ENCODE results near the gene MFNG.

MFNG gene

DNA sequence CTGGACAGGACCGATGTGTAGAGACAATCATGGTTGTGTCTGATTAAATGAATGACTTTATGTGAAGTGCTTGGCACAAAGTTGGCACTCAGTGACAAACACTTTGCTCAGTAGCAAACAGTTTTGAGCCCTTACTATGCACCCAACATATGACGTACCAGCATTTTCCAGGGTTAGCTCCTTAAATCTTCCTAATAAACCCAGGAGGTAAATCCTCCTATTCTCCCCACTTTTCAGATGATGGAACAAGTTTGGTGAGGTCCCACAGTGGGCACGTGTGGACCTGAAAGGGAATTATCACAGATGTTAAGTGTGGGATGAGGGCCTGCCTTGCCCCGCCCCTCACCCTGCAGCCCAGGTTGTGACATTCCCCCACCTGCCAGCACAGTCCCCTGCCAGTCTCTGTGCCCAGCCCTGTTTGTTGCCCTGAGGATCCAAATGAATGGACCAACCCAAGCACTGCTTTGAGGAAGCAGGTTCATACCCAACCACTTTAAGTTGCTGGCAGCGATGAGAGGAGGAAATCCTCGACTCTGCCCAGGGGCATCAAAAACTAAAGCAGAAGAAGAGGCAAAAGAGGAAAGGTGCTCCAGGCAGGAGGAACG, 39.7 kb upstream of the MFNG start:
- H3K4me3 ChIP-seq (replicated peaks; ENCODE audit: insufficient read depth, low read length), result no peak overlapping the region
- peaks cover 11% of the 10 kb centered on the region for H3K27me3 ChIP-seq (ENCODE audit: insufficient read depth, poor library complexity, severe bottlenecking)
- no peak overlapping the region for H3K27ac ChIP-seq (replicated peaks)
- TF ChIP-seq, protein P1, sequence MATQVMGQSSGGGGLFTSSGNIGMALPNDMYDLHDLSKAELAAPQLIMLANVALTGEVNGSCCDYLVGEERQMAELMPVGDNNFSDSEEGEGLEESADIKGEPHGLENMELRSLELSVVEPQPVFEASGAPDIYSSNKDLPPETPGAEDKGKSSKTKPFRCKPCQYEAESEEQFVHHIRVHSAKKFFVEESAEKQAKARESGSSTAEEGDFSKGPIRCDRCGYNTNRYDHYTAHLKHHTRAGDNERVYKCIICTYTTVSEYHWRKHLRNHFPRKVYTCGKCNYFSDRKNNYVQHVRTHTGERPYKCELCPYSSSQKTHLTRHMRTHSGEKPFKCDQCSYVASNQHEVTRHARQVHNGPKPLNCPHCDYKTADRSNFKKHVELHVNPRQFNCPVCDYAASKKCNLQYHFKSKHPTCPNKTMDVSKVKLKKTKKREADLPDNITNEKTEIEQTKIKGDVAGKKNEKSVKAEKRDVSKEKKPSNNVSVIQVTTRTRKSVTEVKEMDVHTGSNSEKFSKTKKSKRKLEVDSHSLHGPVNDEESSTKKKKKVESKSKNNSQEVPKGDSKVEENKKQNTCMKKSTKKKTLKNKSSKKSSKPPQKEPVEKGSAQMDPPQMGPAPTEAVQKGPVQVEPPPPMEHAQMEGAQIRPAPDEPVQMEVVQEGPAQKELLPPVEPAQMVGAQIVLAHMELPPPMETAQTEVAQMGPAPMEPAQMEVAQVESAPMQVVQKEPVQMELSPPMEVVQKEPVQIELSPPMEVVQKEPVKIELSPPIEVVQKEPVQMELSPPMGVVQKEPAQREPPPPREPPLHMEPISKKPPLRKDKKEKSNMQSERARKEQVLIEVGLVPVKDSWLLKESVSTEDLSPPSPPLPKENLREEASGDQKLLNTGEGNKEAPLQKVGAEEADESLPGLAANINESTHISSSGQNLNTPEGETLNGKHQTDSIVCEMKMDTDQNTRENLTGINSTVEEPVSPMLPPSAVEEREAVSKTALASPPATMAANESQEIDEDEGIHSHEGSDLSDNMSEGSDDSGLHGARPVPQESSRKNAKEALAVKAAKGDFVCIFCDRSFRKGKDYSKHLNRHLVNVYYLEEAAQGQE (IDR thresholded peaks at IDR 0.05; ENCODE audit: insufficient replicate concordance, low read depth), result no peak
- no peak for TF ChIP-seq GABPA (IDR thresholded peaks at IDR 0.05; ENCODE audit: low read depth)
- TF ChIP-seq POLR2AphosphoS5 (IDR thresholded peaks at IDR 0.05; ENCODE audit: low read depth), result no peak
- no peak for TF ChIP-seq SPI1 (IDR thresholded peaks at IDR 0.05; ENCODE audit: borderline replicate concordance, low read depth)
- TF ChIP-seq, protein P2, sequence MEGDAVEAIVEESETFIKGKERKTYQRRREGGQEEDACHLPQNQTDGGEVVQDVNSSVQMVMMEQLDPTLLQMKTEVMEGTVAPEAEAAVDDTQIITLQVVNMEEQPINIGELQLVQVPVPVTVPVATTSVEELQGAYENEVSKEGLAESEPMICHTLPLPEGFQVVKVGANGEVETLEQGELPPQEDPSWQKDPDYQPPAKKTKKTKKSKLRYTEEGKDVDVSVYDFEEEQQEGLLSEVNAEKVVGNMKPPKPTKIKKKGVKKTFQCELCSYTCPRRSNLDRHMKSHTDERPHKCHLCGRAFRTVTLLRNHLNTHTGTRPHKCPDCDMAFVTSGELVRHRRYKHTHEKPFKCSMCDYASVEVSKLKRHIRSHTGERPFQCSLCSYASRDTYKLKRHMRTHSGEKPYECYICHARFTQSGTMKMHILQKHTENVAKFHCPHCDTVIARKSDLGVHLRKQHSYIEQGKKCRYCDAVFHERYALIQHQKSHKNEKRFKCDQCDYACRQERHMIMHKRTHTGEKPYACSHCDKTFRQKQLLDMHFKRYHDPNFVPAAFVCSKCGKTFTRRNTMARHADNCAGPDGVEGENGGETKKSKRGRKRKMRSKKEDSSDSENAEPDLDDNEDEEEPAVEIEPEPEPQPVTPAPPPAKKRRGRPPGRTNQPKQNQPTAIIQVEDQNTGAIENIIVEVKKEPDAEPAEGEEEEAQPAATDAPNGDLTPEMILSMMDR (IDR thresholded peaks at IDR 0.05; ENCODE audit: insufficient read depth, low read length), result no peak
- DNase-seq (ENCODE audit: low read depth in 1 of 2, low spot score in 1 of 2), result no peak

DNA sequence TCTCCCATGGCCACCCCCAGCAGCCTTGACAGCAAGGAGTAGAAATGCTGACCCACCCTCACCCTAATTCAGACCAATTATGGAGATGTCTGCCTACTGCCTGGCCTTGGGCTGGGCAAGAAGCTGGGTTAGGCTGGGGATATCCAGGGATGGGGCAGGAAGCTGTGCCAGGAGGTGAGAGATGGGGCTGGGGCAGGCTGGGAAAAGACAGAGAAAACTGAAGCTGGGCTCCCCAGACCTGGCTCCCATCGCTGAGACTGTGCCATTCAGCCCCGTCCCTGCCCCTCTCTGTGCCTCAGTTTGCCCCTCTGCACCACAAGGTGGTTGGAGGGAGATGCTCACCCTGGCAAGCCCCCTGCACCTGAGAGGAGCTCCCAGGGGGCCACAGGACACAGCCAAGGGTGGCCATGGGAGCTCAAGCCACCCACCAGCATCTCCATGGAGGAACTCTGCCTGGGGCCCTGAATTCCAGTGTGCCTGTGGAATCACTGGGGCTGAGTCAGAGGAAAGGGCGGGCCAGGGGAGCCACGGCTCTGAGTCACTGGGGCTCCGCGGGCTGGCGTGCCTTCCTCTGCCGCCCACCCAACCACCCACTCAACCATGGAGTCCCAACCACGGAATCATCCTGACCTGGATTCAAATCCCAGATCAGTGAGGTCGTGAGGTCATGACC, 39.0 kb upstream of the MFNG start:
- TF ChIP-seq, protein P1 (IDR thresholded peaks at IDR 0.05; ENCODE audit: insufficient replicate concordance, low read depth), result no peak
- TF ChIP-seq, protein P2 (IDR thresholded peaks at IDR 0.05; ENCODE audit: insufficient read depth, low read length), result no peak
- no peak for TF ChIP-seq SPI1 (IDR thresholded peaks at IDR 0.05; ENCODE audit: borderline replicate concordance, low read depth)
- TF ChIP-seq GABPA (IDR thresholded peaks at IDR 0.05; ENCODE audit: low read depth), result no peak
- TF ChIP-seq POLR2AphosphoS5 (IDR thresholded peaks at IDR 0.05; ENCODE audit: low read depth), result no peak
- no peak overlapping the region for H3K27ac ChIP-seq (replicated peaks)
- H3K4me3 ChIP-seq (replicated peaks; ENCODE audit: insufficient read depth, low read length), result no peak overlapping the region
- H3K27me3 ChIP-seq (ENCODE audit: insufficient read depth, poor library complexity, severe bottlenecking), result peaks cover 14% of the 10 kb centered on the region
- DNase-seq (ENCODE audit: low read depth in 1 of 2, low spot score in 1 of 2), result no peak

DNA sequence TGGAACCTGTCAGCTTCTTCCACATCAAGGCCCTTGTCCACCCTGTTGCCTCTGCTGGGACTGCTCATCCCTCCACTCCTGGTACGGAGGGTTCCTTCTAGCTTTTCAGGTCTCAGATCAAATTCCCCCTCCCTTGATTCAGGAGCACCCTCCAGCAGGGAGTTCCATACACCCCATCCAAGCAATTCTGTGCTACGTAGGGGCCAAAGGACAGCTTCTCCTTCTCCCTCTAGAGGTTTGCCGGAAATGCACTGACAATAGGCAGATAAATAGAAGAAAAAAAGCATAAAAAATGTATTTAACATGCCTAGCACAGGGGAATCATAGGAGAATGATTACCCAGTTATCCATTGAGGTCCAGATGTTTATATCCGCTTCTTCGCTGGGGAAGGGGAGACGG, 36.3 kb upstream of the MFNG start:
- DNase-seq (ENCODE audit: low read depth in 1 of 2, low spot score in 1 of 2), result no peak
- H3K4me3 ChIP-seq (replicated peaks; ENCODE audit: insufficient read depth, low read length), result no peak overlapping the region
- TF ChIP-seq GABPA (IDR thresholded peaks at IDR 0.05; ENCODE audit: low read depth) (no peak), POLR2AphosphoS5 (IDR thresholded peaks at IDR 0.05; ENCODE audit: low read depth) (no peak), SPI1 (IDR thresholded peaks at IDR 0.05; ENCODE audit: borderline replicate concordance, low read depth) (no peak)
- TF ChIP-seq, protein P1 (IDR thresholded peaks at IDR 0.05; ENCODE audit: insufficient replicate concordance, low read depth), result no peak
- TF ChIP-seq, protein P2 (IDR thresholded peaks at IDR 0.05; ENCODE audit: insufficient read depth, low read length), result no peak
- H3K27me3 ChIP-seq (ENCODE audit: insufficient read depth, poor library complexity, severe bottlenecking), result peaks cover 33% of the 10 kb centered on the region
- no peak overlapping the region for H3K27ac ChIP-seq (replicated peaks)

All from HL-60 (cell line).